ENCODE results near the gene ENO4. TPM values are rescaled to one million over a fixed set of nuclear protein-coding genes. Genes with fewer than 3 reads are reported as not detected.

Gene ENO4
- total RNA-seq, 2 donors from 2014 or later = not detected

GRCh38 chr10:116836902-116837523, 12.3 kb upstream of the ENO4 start:
- H3K9me3 Mint-ChIP-seq = no peaks in the 10 kb centered on the region
- no peak for DNase-seq (ENCODE audit: low spot score)
- H3K36me3 Mint-ChIP-seq = no peaks in the 10 kb centered on the region
- ATAC-seq = no peak
- no peaks in the 10 kb centered on the region for H3K4me1 Mint-ChIP-seq (ENCODE audit: low read depth in 2 of 2)
- H3K27me3 Mint-ChIP-seq = peaks cover 4 to 7% of the 10 kb centered on the region in 2 donors
- H3K4me3 Mint-ChIP-seq = no peak overlapping the region
- no peak overlapping the region for H3K27ac Mint-ChIP-seq

GRCh38 chr10:116838143-116838725, 11.1 kb upstream of the ENO4 start:
- Mint-ChIP-seq H3K9me3 (no peaks in the 10 kb centered on the region), H3K4me3 (no peak overlapping the region), H3K36me3 (no peaks in the 10 kb centered on the region), H3K27ac (no peak overlapping the region), H3K4me1 (ENCODE audit: low read depth in 2 of 2) (no peaks in the 10 kb centered on the region), H3K27me3 (peaks cover 4 to 12% of the 10 kb centered on the region in 2 donors)
- DNase-seq (ENCODE audit: low spot score) (no peak), ATAC-seq (no peak)

GRCh38 chr10:116840389-116841075, 8.8 kb upstream of the ENO4 start:
- Mint-ChIP-seq H3K4me3 (no peak overlapping the region), H3K27ac (no peak overlapping the region), H3K9me3 (no peaks in the 10 kb centered on the region), H3K4me1 (ENCODE audit: low read depth in 2 of 2) (no peaks in the 10 kb centered on the region), H3K36me3 (no peaks in the 10 kb centered on the region), H3K27me3 (peaks cover 3 to 14% of the 10 kb centered on the region in 2 donors)
- no peak for ATAC-seq
- DNase-seq (ENCODE audit: low spot score) = no peak

- Mint-ChIP-seq H3K27ac (no peak overlapping the region), H3K4me3 (no peak overlapping the region), H3K4me1 (ENCODE audit: low read depth in 2 of 2) (no peaks in the 10 kb centered on the region), H3K9me3 (peaks cover 6% of the 10 kb centered on the region), H3K36me3 (peaks cover 8% of the 10 kb centered on the region), H3K27me3 (peaks cover 32 to 48% of the 10 kb centered on the region in 2 donors)
- no peak for ATAC-seq
- no peak for DNase-seq (ENCODE audit: low spot score)
Observed at GRCh38 chr10:116845823-116846222, 3.5 kb upstream of the ENO4 start.

- DNase-seq (ENCODE audit: low spot score) = no peak
- ATAC-seq = no peak
- Mint-ChIP-seq H3K27ac (no peak overlapping the region), H3K4me1 (ENCODE audit: low read depth in 2 of 2) (no peaks in the 10 kb centered on the region), H3K27me3 (peaks cover 44 to 60% of the 10 kb centered on the region in 2 donors), H3K36me3 (peaks cover 8% of the 10 kb centered on the region), H3K4me3 (peak overlapping the region; percentile 30), H3K9me3 (peaks cover 6% of the 10 kb centered on the region)
Observed at GRCh38 chr10:116848032-116848943, 1.0 kb upstream of the ENO4 start.

- Mint-ChIP-seq H3K27ac (no peak overlapping the region), H3K9me3 (peaks cover 6% of the 10 kb centered on the region), H3K36me3 (peaks cover 8% of the 10 kb centered on the region), H3K4me1 (ENCODE audit: low read depth in 2 of 2) (no peaks in the 10 kb centered on the region), H3K4me3 (peak overlapping the region; percentile 30), H3K27me3 (peaks cover 44 to 60% of the 10 kb centered on the region in 2 donors)
- DNase-seq (ENCODE audit: low spot score) (no peak), ATAC-seq (no peak)
Observed at GRCh38 chr10:116848944-116849247, 403 bp upstream of the ENO4 start.

- ATAC-seq (no peak), DNase-seq (ENCODE audit: low spot score) (no peak)
- Mint-ChIP-seq H3K9me3 (peaks cover 6% of the 10 kb centered on the region), H3K4me3 (no peak overlapping the region), H3K27ac (no peak overlapping the region), H3K36me3 (peaks cover 8% of the 10 kb centered on the region), H3K27me3 (peaks cover 44 to 60% of the 10 kb centered on the region in 2 donors), H3K4me1 (ENCODE audit: low read depth in 2 of 2) (no peaks in the 10 kb centered on the region)
Observed at GRCh38 chr10:116850058-116850611, 836 bp downstream of the ENO4 start.

GRCh38 chr10:116852246-116852645, 2.9 kb downstream of the ENO4 start:
- Mint-ChIP-seq H3K36me3 (peaks cover 3% of the 10 kb centered on the region), H3K4me3 (no peak overlapping the region), H3K9me3 (peaks cover 3% of the 10 kb centered on the region), H3K27me3 (peaks cover 37 to 45% of the 10 kb centered on the region in 2 donors), H3K4me1 (ENCODE audit: low read depth in 2 of 2) (no peaks in the 10 kb centered on the region), H3K27ac (no peak overlapping the region)
- DNase-seq (ENCODE audit: low spot score) (no peak), ATAC-seq (no peak)

GRCh38 chr10:116853287-116853686, 4.0 kb downstream of the ENO4 start:
- no peak for DNase-seq (ENCODE audit: low spot score)
- no peak overlapping the region for H3K27ac Mint-ChIP-seq
- H3K4me3 Mint-ChIP-seq = no peak overlapping the region

GRCh38 chr10:116853701-116854100, 4.4 kb downstream of the ENO4 start:
- Mint-ChIP-seq H3K27me3 (peaks cover 24 to 31% of the 10 kb centered on the region in 2 donors), H3K36me3 (no peaks in the 10 kb centered on the region), H3K4me3 (no peak overlapping the region), H3K9me3 (peaks cover 2% of the 10 kb centered on the region), H3K27ac (no peak overlapping the region), H3K4me1 (ENCODE audit: low read depth in 2 of 2) (no peaks in the 10 kb centered on the region)
- DNase-seq (ENCODE audit: low spot score) (no peak), ATAC-seq (no peak)

More at GRCh38 chr10:116853287-116853686, 4.0 kb downstream of the ENO4 start:
- H3K27me3 Mint-ChIP-seq = peaks cover 26 to 35% of the 10 kb centered on the region in 2 donors
- H3K9me3 Mint-ChIP-seq = peaks cover 2% of the 10 kb centered on the region
- no peak for ATAC-seq
- H3K36me3 Mint-ChIP-seq = no peaks in the 10 kb centered on the region
- H3K4me1 Mint-ChIP-seq (ENCODE audit: low read depth in 2 of 2) = no peaks in the 10 kb centered on the region

- H3K4me1 Mint-ChIP-seq (ENCODE audit: low read depth in 2 of 2) = no peaks in the 10 kb centered on the region
- H3K36me3 Mint-ChIP-seq = no peaks in the 10 kb centered on the region
- no peak overlapping the region for H3K27ac Mint-ChIP-seq
- peaks cover 3 to 4% of the 10 kb centered on the region in 2 donors for H3K27me3 Mint-ChIP-seq
- no peak overlapping the region for H3K4me3 Mint-ChIP-seq
- DNase-seq (ENCODE audit: low spot score) = no peak
- no peak for ATAC-seq
- peaks cover 2% of the 10 kb centered on the region for H3K9me3 Mint-ChIP-seq
Observed at GRCh38 chr10:116857156-116857555, 7.9 kb downstream of the ENO4 start.

GRCh38 chr10:116861796-116862195, 12.5 kb downstream of the ENO4 start:
- ATAC-seq (no peak), DNase-seq (ENCODE audit: low spot score) (no peak)
- Mint-ChIP-seq H3K4me1 (ENCODE audit: low read depth in 2 of 2) (no peaks in the 10 kb centered on the region), H3K27ac (no peak overlapping the region), H3K27me3 (no peaks in the 10 kb centered on the region), H3K36me3 (no peaks in the 10 kb centered on the region), H3K4me3 (no peak overlapping the region), H3K9me3 (no peaks in the 10 kb centered on the region)

- Mint-ChIP-seq H3K4me1 (ENCODE audit: low read depth in 2 of 2) (no peaks in the 10 kb centered on the region), H3K4me3 (no peak overlapping the region), H3K36me3 (no peaks in the 10 kb centered on the region), H3K27ac (no peak overlapping the region), H3K27me3 (no peaks in the 10 kb centered on the region), H3K9me3 (no peaks in the 10 kb centered on the region)
- DNase-seq (ENCODE audit: low spot score) = no peak
- no peak for ATAC-seq
Observed at GRCh38 chr10:116864436-116864835, 15.1 kb downstream of the ENO4 start.
